Measurements from ENCODE around the gene GNAS-AS1.

GNAS-AS1 gene

GRCh38 chr20:58876437-58876836, 25.7 kb upstream of the GNAS-AS1 start:
- TF ChIP-seq, protein P1, sequence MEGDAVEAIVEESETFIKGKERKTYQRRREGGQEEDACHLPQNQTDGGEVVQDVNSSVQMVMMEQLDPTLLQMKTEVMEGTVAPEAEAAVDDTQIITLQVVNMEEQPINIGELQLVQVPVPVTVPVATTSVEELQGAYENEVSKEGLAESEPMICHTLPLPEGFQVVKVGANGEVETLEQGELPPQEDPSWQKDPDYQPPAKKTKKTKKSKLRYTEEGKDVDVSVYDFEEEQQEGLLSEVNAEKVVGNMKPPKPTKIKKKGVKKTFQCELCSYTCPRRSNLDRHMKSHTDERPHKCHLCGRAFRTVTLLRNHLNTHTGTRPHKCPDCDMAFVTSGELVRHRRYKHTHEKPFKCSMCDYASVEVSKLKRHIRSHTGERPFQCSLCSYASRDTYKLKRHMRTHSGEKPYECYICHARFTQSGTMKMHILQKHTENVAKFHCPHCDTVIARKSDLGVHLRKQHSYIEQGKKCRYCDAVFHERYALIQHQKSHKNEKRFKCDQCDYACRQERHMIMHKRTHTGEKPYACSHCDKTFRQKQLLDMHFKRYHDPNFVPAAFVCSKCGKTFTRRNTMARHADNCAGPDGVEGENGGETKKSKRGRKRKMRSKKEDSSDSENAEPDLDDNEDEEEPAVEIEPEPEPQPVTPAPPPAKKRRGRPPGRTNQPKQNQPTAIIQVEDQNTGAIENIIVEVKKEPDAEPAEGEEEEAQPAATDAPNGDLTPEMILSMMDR (conservative IDR thresholded peaks at IDR 0.05), result no peak
- no peak overlapping the region for H3K27ac ChIP-seq

DNA sequence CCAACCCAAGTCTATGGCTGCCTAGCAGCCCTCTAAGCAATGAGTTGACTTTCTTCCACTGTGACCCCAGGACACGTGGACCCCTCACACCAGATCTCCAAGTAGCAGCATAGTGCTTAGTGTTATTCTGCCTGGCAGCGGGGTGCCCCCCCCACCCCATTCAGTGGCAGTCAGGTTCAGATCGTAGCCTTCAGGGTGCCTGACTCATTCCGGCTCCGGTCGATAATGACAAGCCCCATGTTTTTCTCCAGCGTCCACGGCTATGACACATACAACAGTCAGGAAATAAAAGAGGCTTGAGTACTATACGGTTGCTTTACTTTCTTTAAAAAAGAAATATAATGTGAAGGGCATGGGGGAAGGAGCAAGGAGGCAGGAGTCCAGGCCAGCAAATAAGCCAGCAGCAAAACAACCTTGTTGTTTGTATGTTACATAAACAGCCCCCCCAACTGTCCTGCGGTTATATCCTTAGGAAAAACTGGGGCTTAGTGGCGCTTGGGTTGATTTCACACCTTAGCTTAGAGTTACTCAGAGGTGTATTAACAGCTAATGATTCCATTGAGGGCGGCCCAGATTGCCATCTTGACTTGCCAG, 24.9 kb upstream of the GNAS-AS1 start:
- TF ChIP-seq, protein P1 (conservative IDR thresholded peaks at IDR 0.05), result no peak

GRCh38 chr20:58875111-58875510, 24.4 kb upstream of the GNAS-AS1 start:
- H3K27ac ChIP-seq, result no peak overlapping the region
- TF ChIP-seq, protein P1 (conservative IDR thresholded peaks at IDR 0.05), result no peak

More for the DNA sequence above, 24.9 kb upstream of the GNAS-AS1 start:
- H3K27ac ChIP-seq, result no peak overlapping the region

GRCh38 chr20:58874469-58874868, 23.8 kb upstream of the GNAS-AS1 start:
- no peak overlapping the region for H3K27ac ChIP-seq
- TF ChIP-seq, protein P1 (conservative IDR thresholded peaks at IDR 0.05), result no peak

DNA sequence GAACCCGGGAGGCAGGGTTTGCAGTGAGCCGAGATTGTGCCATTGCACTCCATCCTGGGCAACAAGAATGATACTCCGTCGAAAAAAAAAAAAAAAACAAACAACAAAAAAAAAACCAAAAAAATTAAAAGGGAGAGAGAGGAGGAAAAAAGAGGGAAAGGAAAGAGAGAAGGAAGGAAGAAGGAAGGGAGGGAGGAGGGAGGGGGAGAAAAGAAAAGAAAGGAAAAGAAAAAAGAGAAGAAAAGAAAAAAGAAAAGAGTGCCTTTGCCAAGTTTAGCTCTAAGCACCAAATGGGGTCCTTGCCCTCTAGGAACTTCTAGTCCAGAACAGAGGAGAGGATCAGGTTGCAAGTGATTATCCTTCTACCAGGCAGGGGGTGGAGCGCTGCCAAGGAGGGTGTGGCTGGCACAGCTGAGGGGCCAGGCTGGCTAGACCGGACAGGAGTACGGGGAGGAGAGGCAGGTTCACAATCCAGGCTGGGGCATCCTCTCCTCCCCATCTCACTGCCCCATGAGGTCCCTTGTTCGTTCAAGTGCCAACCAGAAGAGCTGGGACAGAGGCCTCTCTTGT, 20.9 kb upstream of the GNAS-AS1 start:
- TF ChIP-seq, protein P1 (conservative IDR thresholded peaks at IDR 0.05), result no peak
- H3K27ac ChIP-seq, result no peak overlapping the region

DNA sequence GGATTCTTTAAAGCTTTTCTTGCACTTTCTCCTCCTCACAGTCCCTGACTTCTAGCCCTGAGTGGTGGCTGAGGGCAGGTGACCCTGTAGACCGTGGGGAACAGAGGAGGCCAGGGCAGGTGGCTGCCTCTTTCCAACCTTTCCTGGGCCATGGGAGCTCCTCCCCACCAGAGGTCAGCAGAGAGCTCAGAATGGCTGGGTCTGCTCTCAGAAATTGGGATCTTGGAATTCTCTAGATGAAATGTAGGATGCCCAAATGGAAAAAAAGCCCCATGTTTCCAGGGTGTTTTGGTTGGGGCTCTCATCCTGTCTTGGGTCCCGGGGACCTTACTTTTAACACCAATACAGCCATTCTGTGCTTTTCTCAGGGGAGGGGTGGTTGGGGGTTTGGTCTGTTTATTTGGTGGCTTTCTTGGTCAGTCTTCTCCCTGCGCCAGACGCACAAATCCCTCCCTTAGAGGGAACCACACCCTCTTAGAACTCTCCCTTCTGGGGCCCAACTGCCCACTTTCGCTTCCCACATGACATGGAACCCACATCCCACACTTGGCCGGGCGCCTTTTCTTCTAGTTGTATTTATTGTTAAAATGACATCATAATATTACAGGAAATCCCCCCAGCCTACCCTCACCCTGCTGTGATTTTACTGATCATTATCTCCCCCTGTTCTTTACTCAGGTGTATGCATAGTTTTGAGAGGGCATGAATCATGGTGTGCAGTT, 19.8 kb upstream of the GNAS-AS1 start:
- H3K27ac ChIP-seq, result no peak overlapping the region
- TF ChIP-seq, protein P1 (conservative IDR thresholded peaks at IDR 0.05), result peak; percentile 96

GRCh38 chr20:58869662-58870227, 19.0 kb upstream of the GNAS-AS1 start:
- TF ChIP-seq, protein P1 (conservative IDR thresholded peaks at IDR 0.05), result no peak
- H3K27ac ChIP-seq, result no peak overlapping the region
